Activated naive CD4-positive, alpha-beta T cell treated with anti-CD3 and anti-CD28 coated beads for 36 hours (primary cell): ENCODE data around the gene PRDM11. TPM values are rescaled to one million over a fixed set of nuclear protein-coding genes. Genes with fewer than 3 reads are reported as not detected.

Source experiments
- CTCF ChIA-PET: fragments of 350-600 bp; sonication (Branson Sonifier 250); formaldehyde crosslinking; loops from one replicate; lab custom pipeline; 2021; ENCODE audit warnings: antibody characterized with exemption; lab: Charles Lee
- DNase-seq: peaks from one replicate; pipeline ENCODE4 v3.0.0-alpha.2; 2020
- H3K27ac Mint-ChIP-seq: one replicate; pipeline ENCODE4 v1.8.0; 2021; ENCODE audit warnings: mild to moderate bottlenecking, mixed read lengths
- H3K27me3 Mint-ChIP-seq: one replicate; pipeline ENCODE4 v1.8.0; 2021; ENCODE audit warnings: low read depth, mixed read lengths
- H3K36me3 Mint-ChIP-seq: one replicate; pipeline ENCODE4 v1.8.0; 2021; ENCODE audit warnings: low read depth, mixed read lengths
- H3K4me1 Mint-ChIP-seq: one replicate; pipeline ENCODE4 v1.8.0; 2021; ENCODE audit warnings: low read depth, mixed read lengths
- H3K4me3 Mint-ChIP-seq: one replicate; pipeline ENCODE4 v1.8.0; 2021; ENCODE audit warnings: mild to moderate bottlenecking, moderate library complexity, mixed read lengths
- H3K9me3 Mint-ChIP-seq: one replicate; pipeline ENCODE4 v1.8.0; 2021; ENCODE audit warnings: mixed read lengths
- intact Hi-C: fragments of 100-400 bp; cut with micrococcal nuclease; formaldehyde crosslinking; loops from one replicate; pipeline ENCODE4 v1.15.1; 2023
- total RNA-seq, 2 experiments: library from RNA; stranded (reverse); gene quantifications; one replicate each; pipeline ENCODE4 v1.2.3, GENCODE V29; 2021

PRDM11 gene
- total RNA-seq = 1 to 10 TPM in 1 of 2 experiments, under 1 TPM in 1; 0.81 to 1.3 TPM

DNA sequence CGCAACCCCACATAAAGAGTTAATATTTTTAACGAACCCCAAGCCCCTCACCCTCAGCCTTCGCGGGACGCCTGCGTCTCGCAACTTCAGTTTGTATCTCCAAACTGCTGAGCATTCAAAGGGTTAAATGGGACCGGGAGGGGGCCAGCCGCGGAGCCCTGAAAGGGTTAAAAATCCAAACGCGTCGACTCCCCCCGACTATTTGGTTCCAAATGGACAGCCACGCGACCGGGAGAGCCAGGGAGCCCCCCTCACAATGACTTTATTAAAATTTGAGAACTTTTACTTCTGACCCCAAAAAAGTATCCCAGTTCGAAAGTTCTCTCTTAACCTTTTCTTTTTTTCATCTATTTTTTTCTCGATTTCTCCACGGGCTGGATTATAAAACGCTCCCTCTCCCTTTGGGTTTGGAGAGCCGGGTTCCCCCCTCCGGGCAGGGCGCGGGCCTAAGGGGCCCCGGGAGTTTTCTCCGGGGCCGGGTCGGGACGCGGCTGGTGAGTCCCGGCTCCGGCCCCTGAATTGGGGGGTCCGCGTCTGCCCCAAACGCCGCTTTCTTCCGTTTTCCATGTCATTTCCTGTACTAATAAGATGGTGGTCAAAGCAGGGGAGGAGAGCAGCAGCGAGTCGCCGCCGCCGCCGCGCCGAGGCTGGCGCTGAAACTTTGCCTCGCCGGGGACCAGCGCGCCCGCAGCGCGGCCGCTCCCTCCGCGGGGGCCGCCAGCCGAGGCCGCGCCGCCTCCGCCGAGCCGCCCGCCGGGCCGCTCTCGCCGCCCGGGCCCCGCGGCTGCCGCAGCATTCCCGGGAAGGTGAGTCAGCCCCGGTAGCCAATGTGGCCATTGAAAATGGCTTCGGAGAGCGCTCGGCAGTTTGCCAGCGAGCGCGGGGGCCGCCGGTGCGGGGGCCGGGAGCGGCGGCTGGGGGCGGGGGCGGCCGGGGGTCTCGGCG lies at the start of gene PRDM11:
Gene PRDM11, plus strand, starts transcription at position 568 of the 945 bp plus-strand sequence. CDS start 35,128 bp downstream, outside the sequence.
- Mint-ChIP-seq H3K27me3 (peaks cover 9% of the 10 kb centered on the region), H3K4me3 (peak within 1 kb of the TSS; percentile 84), H3K9me3 (no peaks in the 10 kb centered on the region), H3K4me1 (peaks cover 14% of the 10 kb centered on the region), H3K27ac (peak within 1 kb of the TSS; percentile 54), H3K36me3 (no peaks in the 10 kb centered on the region)
- peak; percentile 45 for DNase-seq
- intact Hi-C loops = loop anchor here (1.0 to 5.0 kb wide), 5 partner anchors 36 to 771 kb away; partner anchors contain the start of genes PEX16 and TP53I11
- CTCF ChIA-PET = no interaction called here

DNA sequence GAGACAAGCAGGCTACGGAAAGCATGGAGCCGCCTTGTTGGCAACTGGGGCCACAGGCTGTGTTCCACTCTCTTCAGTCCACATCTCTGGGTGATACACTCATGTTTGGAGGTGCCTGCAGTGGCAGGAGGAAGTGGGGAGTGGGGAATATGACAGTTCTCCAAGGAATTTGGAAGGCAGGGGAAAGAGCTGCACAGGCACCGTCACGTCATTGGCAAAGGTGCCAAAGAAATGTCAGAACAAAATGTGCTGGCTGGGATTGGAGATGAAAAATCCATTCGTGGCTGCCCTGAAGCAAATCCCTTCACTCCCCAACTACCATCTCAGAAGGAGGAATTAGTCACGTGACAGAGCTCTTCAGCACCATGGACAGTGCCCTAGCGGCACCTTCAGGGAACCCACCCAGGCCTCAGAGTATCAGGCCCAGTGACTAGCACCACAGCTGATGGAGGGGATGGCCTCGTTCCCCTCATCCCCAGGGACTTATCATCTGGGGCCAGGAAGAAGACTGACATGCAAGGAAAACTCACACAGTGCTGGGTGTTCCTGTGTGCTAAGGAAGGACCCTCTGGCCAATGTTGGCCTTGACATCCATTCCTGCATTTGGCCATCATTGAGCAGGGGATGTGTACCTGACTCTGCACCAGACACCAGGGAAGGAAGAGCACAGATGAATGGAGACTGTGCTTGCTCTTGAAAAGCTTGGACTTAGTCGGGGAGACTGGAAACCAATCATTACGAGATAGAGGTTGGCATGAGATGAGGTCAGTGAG lies 48.5 kb upstream of the PRDM11 start:
- Mint-ChIP-seq H3K4me1 (peaks cover 13% of the 10 kb centered on the region), H3K27me3 (peaks cover 15% of the 10 kb centered on the region), H3K4me3 (no peak overlapping the region), H3K36me3 (no peaks in the 10 kb centered on the region), H3K9me3 (no peaks in the 10 kb centered on the region), H3K27ac (no peak overlapping the region)
- CTCF ChIA-PET = interaction anchor here (1.2 to 21.8 kb wide), 2 partner anchors 17 to 165 kb away, joined by 3 to 741 read pairs; no protein-coding TSS in a partner anchor
- intact Hi-C loops = no loop called here
- peak; percentile 65 for DNase-seq

DNA sequence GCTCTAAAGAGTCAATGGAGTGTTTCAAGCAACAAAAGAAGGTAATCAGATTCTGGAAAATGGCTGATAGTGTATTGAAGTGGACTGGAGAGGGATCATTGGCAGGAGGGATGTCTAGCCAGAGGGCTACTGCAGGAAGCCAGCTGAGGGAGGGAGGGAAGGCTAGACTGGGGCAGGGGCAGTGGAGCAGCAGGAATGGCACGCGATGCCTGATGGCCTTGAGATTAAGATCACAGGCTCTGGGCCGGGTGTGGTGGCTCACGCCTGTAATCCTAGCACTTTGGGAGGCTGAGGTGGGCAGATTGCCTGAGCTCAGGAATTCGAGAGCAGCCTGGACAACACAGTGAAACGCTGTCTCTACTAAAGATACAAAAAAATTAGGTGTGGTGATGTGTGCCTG lies 47.5 kb upstream of the PRDM11 start:
- H3K36me3 Mint-ChIP-seq = no peaks in the 10 kb centered on the region
- intact Hi-C loops = no loop called here
- H3K27ac Mint-ChIP-seq = no peak overlapping the region
- no peak overlapping the region for H3K4me3 Mint-ChIP-seq
- no peak for DNase-seq
- H3K27me3 Mint-ChIP-seq = peaks cover 15% of the 10 kb centered on the region
- no peaks in the 10 kb centered on the region for H3K9me3 Mint-ChIP-seq
- CTCF ChIA-PET = interaction anchor here (1.0 to 21.8 kb wide), 2 partner anchors 151 to 166 kb away, joined by 3 to 741 read pairs; no protein-coding TSS in a partner anchor
- H3K4me1 Mint-ChIP-seq = peaks cover 12% of the 10 kb centered on the region

DNA sequence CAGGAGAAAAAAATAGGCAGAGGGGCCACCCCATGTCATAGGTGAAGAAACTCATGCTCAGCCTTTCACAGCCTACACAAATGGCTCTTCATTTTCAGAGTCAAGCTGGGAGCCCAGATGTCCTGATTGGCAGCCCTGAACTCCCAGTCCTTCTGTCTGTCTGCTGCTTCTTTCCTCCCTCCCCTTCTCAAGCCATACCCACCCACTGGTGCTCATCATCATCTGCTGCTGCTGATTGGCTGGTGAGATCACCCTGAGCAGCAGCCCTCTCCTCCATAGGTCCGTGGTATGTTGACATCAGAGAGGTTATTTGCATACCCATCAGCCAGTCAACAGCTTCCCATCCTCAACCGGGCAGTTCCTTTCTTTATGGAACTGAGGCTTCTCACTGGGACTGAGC lies 46.1 kb upstream of the PRDM11 start:
- H3K9me3 Mint-ChIP-seq = no peaks in the 10 kb centered on the region
- intact Hi-C loops = loop anchor here (5.0 to 10.0 kb wide), 2 partner anchors 373 to 476 kb away; partner anchors contain the start of gene TSPAN18
- DNase-seq = no peak
- no peak overlapping the region for H3K4me3 Mint-ChIP-seq
- H3K27ac Mint-ChIP-seq = no peak overlapping the region
- H3K4me1 Mint-ChIP-seq = peaks cover 12% of the 10 kb centered on the region
- H3K36me3 Mint-ChIP-seq = no peaks in the 10 kb centered on the region
- H3K27me3 Mint-ChIP-seq = peaks cover 13% of the 10 kb centered on the region
- CTCF ChIA-PET = interaction anchor here (0.7 to 21.8 kb wide), 9 partner anchors 8 to 167 kb away, joined by 3 to 741 read pairs (median 4); no protein-coding TSS in a partner anchor

DNA sequence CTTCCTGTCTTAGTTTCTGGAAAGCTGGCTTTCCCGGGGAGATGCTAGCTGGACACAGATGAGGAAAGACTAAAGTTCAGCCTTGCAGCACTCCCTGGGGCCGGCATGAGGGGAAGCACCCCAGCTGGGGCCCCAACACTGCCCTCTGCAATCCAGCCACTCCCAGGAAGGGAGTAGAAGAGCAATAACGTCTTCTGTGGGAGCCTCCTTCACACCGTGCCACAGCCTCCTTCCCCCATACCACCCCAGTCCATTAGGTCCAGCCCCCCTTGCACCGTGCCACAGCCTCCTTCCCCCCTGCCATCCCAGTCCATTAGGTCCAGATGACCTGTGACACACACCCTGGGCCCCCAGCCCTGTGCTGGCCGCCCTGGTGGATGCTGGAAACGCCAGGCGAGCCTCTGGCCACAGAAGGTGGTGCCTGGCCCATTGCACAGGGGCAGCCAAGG lies 44.1 kb upstream of the PRDM11 start:
- Mint-ChIP-seq H3K27ac (no peak overlapping the region), H3K4me1 (peaks cover 12% of the 10 kb centered on the region), H3K4me3 (no peak overlapping the region), H3K27me3 (peaks cover 15% of the 10 kb centered on the region), H3K36me3 (no peaks in the 10 kb centered on the region), H3K9me3 (no peaks in the 10 kb centered on the region)
- intact Hi-C loops = loop anchor here (2.0 to 10.0 kb wide), 3 partner anchors 14 to 478 kb away; partner anchors contain the start of gene TSPAN18
- CTCF ChIA-PET = interaction anchor here (0.7 to 21.8 kb wide), 17 partner anchors 9 to 236 kb away, joined by 3 to 741 read pairs (median 4); no protein-coding TSS in a partner anchor
- DNase-seq = no peak

DNA sequence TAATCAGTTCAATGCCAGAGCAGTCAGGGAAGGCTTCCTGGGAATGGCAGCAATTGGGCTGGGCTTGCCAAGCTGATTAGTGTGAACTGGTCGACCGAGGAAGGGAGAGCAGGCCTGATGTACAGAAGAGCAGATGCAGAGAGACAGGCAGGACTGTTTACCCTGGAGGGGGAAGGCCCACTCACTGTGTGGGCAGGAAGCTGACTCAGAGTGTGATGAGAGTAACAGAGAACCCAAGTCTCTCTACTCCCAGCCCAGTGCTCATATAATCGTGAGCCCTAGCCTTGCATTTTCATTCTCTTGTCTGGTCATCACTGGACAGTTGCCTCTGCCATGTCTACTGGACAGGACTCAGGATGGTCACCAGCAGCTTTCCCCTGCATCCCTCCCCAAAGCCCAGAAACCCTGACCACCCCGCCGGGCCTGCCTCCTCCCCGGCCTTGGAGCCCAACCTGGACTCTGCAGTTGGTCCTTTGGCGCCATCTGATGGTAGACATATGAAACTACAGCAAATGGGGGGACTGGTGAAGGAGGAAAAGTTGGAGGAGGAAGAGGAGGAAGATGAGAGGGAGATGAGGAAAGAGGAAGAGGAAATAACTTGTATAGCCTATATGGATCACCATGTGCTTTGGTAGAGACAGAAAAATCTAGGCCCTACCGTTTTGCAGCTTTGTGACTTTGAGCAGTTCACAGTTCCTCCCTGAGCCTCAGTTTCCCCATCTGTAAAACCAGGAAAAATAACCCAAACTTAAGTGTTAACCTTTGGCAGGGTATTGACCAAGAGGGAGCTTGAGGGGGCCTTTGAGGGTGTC lies 43.4 kb upstream of the PRDM11 start:
- Mint-ChIP-seq H3K4me3 (peak overlapping the region; percentile 41), H3K36me3 (no peaks in the 10 kb centered on the region), H3K4me1 (peaks cover 12% of the 10 kb centered on the region), H3K27ac (peak overlapping the region; percentile 18), H3K27me3 (peaks cover 12% of the 10 kb centered on the region), H3K9me3 (no peaks in the 10 kb centered on the region)
- CTCF ChIA-PET = interaction anchor here (0.7 to 21.8 kb wide), 38 partner anchors 9 to 546 kb away, joined by 3 to 741 read pairs (median 4); no protein-coding TSS in a partner anchor
- intact Hi-C loops = loop anchor here (1.0 to 10.0 kb wide), 7 partner anchors 14 to 478 kb away; partner anchors contain the start of genes TP53I11 and TSPAN18
- peak; percentile 85 for DNase-seq

DNA sequence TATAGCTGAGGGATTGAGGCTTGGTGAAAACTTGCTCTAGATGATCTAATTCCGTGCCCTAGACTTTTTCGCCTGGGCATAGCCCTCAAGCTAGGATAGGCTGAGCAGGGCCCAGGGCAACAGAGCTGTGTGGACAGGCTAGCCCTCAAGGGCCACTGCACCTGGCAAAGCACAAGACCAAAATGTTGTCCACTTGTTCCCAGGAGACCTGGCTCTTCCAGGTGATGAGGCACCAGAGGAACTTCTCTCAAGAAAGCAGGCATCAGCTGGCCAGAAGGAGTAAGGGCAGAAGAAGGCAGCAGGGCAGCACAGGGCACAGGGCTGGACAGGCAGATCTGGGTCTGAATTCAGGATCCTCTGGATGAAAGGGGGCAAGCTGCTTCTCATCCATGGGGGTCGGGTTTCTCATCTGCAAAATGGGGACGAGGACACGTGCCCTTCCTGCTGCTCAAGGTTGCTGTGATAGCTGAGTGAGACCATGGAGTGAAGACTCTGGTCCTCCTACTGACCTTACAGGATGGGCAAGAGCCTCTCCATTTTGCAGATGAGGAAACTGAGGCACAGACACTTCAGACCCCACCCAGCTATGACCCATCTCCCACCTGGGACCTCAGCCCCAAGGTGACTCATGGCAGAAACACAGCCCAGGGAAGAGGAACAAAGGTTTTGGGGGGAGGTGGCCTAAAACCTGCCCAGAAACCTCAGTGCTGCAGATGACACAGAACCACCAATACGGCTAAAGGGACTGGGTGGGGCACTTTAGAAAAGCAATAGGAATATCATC lies 42.2 kb upstream of the PRDM11 start:
- Mint-ChIP-seq H3K4me1 (peaks cover 12% of the 10 kb centered on the region), H3K9me3 (no peaks in the 10 kb centered on the region), H3K27me3 (peaks cover 4% of the 10 kb centered on the region), H3K36me3 (no peaks in the 10 kb centered on the region), H3K4me3 (no peak overlapping the region), H3K27ac (no peak overlapping the region)
- intact Hi-C loops = loop anchor here (5.0 to 10.0 kb wide), 2 partner anchors 377 to 479 kb away; partner anchors contain the start of gene TSPAN18
- CTCF ChIA-PET = interaction anchor here (0.7 to 21.8 kb wide), 58 partner anchors 9 to 547 kb away, joined by 3 to 741 read pairs (median 4); no protein-coding TSS in a partner anchor
- DNase-seq = no peak

DNA sequence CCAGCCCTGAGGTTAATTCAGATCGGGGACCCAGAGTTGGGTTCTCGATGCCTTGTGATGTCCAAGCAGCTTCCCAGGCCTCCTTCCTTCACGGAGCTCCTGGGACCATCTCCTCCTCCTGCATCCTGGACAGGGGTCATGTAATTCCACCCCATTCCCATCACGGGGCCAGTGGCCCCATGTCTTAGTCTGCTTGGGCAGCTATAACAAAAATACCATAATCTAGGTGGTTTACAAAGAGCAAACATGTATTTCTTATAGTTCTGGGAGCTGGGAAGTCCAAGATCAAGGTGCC lies 41.7 kb upstream of the PRDM11 start:
- no peak for DNase-seq
- intact Hi-C loops = loop anchor here (5.0 to 10.0 kb wide), 2 partner anchors 377 to 480 kb away; partner anchors contain the start of gene TSPAN18
- H3K4me3 Mint-ChIP-seq = no peak overlapping the region
- no peaks in the 10 kb centered on the region for H3K9me3 Mint-ChIP-seq
- CTCF ChIA-PET = interaction anchor here (0.6 to 21.8 kb wide), 38 partner anchors 10 to 255 kb away, joined by 3 to 741 read pairs (median 4); no protein-coding TSS in a partner anchor
- no peaks in the 10 kb centered on the region for H3K36me3 Mint-ChIP-seq
- peaks cover 12% of the 10 kb centered on the region for H3K4me1 Mint-ChIP-seq
- peaks cover 4% of the 10 kb centered on the region for H3K27me3 Mint-ChIP-seq
- H3K27ac Mint-ChIP-seq = no peak overlapping the region

DNA sequence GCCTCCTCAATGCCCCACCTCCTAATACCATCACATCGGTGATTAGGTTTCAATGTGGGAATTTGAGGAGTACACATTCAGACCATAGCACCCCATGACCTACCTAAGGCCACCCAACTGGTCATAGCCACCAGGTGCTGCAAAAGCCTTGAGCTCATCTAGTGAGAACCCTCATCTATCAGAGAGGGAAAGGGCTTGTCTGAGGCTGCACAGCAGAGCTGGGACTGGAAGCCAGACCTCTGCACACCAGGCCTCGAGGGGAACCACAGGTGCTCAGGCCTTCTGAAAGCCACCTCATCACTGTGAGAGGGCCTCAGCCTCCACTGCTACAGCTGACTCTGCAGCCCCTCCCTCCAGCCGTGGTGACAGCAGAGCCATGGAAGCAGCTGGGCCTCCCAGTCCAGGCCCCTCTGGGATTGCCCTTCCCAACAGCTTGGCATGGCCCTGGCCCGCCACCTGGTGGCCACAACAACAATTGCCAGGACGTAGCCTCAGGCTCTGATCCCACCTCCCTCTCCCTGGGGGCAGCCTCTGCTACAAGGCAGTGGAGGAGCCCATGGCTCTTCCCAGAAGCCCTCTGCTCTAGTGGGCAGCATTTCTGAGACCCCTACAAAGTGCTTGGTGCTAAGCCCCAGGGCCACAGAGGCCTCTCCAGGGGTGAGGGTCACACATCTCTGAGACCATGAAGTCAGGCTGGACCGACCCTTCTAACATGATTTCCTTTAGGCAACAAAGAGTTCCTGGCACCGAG lies 41.0 kb upstream of the PRDM11 start:
- Mint-ChIP-seq H3K36me3 (no peaks in the 10 kb centered on the region), H3K27me3 (peaks cover 4% of the 10 kb centered on the region), H3K4me1 (peaks cover 12% of the 10 kb centered on the region), H3K9me3 (no peaks in the 10 kb centered on the region), H3K4me3 (no peak overlapping the region), H3K27ac (no peak overlapping the region)
- intact Hi-C loops = loop anchor here (10.0 kb wide), 1 partner anchor 481 kb away; no protein-coding TSS in a partner anchor
- CTCF ChIA-PET = interaction anchor here (0.6 to 21.8 kb wide), 40 partner anchors 10 to 296 kb away, joined by 3 to 741 read pairs (median 4); no protein-coding TSS in a partner anchor
- DNase-seq = peak; percentile 70

DNA sequence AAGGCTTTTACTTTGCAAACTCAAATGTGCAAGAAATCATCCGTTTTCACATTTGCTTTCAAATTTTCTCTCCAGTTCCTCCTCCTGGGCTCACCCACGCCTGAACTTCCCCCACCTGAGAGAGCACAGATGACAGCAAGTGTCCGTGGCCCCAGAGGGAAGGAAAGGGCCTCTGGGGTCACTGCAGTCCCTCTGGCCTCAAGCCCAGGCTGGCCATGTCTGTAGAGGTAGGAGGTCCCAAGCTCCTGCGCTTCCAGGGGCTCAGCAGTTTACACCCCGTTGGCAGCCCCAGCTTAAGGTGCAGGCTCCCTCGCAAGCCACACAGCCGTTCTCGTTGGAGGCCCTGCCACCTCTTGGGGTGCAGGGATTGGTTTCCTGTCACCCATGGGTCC lies 40.5 kb upstream of the PRDM11 start:
- H3K27me3 Mint-ChIP-seq = peaks cover 10% of the 10 kb centered on the region
- H3K36me3 Mint-ChIP-seq = no peaks in the 10 kb centered on the region
- peaks cover 12% of the 10 kb centered on the region for H3K4me1 Mint-ChIP-seq

More for the DNA sequence above, 40.5 kb upstream of the PRDM11 start:
- CTCF ChIA-PET = interaction anchor here (0.7 to 21.8 kb wide), 17 partner anchors 9 to 233 kb away, joined by 3 to 741 read pairs (median 4); no protein-coding TSS in a partner anchor
- Mint-ChIP-seq H3K27ac (no peak overlapping the region), H3K9me3 (no peaks in the 10 kb centered on the region), H3K4me3 (no peak overlapping the region)
- DNase-seq = no peak
- intact Hi-C loops = loop anchor here (10.0 kb wide), 1 partner anchor 481 kb away; no protein-coding TSS in a partner anchor
